GM21723 (cell line): ENCODE measurements around the gene ZNF462.

Experiments
- ATAC-seq: cut with Tn5 transposase; IDR thresholded peaks from one replicate; pipeline ENCODE4 v1.9.1; 2021; ENCODE audit warnings: mild to moderate bottlenecking, moderate library complexity; ENCODE audit not compliant: unreplicated experiment

ZNF462 gene

DNA sequence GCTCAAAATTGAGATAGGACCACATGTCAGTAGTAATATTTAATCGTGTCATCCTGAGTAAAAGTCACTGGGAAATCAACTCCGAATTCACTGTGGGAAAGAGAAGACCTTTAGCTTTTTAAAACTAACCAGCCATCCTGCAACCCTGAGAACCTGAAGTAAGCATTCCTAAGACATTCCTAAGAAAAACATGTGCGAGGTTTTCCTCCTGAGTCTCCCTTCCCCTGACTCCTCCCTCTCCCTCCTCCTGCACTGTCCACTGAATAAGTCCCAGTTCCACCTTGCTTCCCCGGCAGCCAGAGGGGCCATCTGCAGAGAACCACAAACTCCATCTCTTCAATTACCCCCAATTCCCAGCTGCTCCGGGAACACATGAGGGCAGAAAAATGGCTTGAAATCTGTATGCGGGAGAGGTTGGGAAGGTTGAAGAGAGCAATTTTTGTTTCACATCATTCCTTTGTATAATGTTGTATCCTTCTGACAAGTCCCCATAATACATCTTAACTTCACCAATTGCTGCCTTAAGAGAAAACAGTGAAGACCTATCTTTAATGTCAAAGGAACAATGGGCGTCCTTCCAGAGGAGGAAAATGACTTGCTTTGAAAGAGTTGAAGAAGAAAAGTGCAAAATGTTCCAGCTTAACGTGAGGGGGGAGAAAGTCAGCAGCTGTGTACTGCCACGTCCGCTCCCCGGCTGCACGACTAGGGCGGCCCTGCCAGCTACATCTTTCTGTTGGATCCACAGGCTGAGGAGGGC, 186.3 kb downstream of the ZNF462 start:
- ATAC-seq = no peak

DNA sequence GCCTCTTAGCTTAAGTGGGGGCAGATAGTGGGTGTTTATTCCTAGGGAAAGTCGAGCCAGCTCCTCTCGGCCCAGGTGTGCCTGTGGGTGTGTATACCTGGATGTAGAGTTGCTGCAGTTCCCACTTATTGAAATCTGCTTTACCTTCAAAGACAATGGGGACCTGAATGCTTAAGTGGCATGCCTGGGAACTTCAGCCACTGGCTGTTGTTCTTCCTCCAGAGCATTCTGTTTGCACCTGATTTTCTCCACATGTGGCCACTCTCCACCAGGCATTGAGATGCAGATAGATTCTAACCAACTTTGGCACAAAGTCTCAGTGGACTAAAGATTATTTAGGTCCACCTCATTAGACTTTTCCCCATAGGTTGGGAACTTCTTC, 186.8 kb downstream of the ZNF462 start:
- no peak for ATAC-seq

DNA sequence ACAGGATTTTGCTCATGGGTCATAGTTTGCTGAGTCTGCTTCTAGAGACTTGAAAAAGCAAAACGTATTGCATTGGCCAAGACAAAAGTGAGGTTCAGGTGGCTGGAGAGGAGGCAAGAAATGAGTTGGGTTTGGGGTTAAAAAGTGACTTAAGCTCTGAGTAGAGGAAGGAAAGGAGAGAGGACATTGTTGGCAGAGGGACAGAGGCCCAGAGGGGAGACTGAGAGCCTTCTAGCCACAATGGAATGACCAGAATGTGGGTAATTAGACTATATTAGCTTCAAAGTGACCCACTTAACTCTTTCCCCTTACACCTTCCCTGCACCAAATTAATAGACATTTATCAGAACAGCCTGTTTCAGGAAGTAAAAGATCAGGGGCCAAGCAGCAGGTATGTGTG, 188.4 kb downstream of the ZNF462 start:
- ATAC-seq = no peak

DNA sequence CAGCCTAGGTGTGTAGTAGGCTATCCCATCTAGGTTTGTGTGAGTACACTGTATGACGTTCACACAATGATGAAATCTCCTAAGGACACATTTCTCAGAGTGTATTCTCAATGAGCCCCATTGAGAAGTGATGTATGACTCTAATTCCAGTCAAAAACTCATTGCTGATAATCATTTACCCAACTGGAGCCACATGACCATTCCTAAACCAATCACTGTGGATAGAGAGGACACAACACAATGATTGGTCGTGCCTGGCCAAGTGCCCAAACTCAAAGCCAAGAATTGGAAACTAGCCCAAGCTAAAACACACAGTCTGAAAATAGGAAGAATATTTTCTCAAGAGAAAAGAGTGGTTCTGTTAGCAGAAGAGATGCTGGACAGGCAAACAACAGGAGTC, 191.2 kb downstream of the ZNF462 start:
- ATAC-seq = no peak

DNA sequence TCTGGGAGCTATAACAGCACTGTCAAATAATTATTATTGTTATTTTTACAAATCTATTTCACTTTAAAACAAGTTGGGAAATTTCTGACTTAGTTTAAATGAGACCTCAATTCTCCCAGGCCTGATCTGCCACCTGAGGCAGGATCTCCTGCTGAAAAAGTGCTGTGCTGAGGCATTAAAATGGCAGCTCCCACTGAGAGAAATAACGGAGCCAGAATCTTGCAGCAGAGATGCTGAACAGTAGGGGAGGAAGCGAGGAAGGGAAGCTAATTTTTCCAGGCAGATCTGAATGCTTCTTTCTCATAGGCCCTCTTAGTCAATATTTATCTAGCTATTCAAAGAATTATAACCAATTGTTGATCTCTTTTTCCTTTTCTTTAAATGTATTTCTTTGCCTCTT, 196.3 kb downstream of the ZNF462 start:
- ATAC-seq = no peak

DNA sequence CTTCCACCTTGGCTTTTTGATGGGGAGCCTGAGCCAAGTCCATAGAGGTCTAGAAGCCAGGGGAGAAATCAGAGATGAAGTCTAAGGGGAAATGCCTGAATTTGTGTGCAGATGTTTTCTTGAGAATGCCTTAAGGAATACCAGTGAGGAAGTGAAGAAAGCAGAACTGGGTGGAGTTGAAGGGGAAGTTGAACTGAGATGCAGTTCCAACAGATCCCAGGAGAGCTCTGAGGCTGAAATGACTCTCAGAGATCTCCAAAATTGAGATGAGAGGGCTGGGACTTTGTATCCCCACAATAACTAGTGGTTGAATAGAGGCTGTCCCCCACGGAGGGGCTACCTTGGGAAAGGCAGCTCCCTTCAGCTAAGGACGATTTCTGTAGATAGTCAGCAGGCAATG, 197.1 kb downstream of the ZNF462 start:
- no peak for ATAC-seq
